Osteoblast (primary cell): ENCODE measurements around the gene ATG14. TPM values are rescaled to one million over a fixed set of nuclear protein-coding genes. Genes with fewer than 3 reads are reported as not detected.

Source experiments
- DNase-seq: peaks from one replicate; pipeline ENCODE4 v3.0.0; 2011; ENCODE audit warnings: low spot score, mixed read lengths; ENCODE audit not compliant: insufficient read length; ENCODE audit errors: missing footprints
- H2AFZ ChIP-seq: 2 replicates; pipeline ENCODE4 v1.6.0; 2011; ENCODE audit warnings: mild to moderate bottlenecking, low read length
- H3K27ac ChIP-seq: 2 replicates; pipeline ENCODE4 v1.5.1; 2011; ENCODE audit warnings: mild to moderate bottlenecking, low read depth, low read length, moderate library complexity
- H3K27me3 ChIP-seq: 2 replicates; pipeline ENCODE4 v1.6.0; 2012; ENCODE audit warnings: mild to moderate bottlenecking, control low read depth, inconsistent platforms, low read length, moderate library complexity; ENCODE audit not compliant: insufficient read depth
- H3K36me3 ChIP-seq: 2 replicates; pipeline ENCODE4 v1.5.1; 2011; ENCODE audit warnings: mild to moderate bottlenecking, low read length, control low read depth, moderate library complexity; ENCODE audit not compliant: insufficient read depth
- H3K4me1 ChIP-seq: 2 replicates; pipeline ENCODE4 v1.5.1; 2011; ENCODE audit warnings: mild to moderate bottlenecking, low read length, control low read depth, moderate library complexity; ENCODE audit not compliant: insufficient read depth
- H3K4me2 ChIP-seq: 2 replicates; pipeline ENCODE4 v1.6.0; 2011; ENCODE audit warnings: mild to moderate bottlenecking, low read length; ENCODE audit not compliant: insufficient read depth
- H3K4me3 ChIP-seq: fragments of 200-600 bp; sonication (generic); 3 replicates; pipeline ENCODE4 v1.5.1; 2012; ENCODE audit warnings: mild to moderate bottlenecking, low read length, inconsistent platforms; ENCODE audit not compliant: insufficient read depth
- H3K79me2 ChIP-seq: 2 replicates; pipeline ENCODE4 v1.6.0; 2012; ENCODE audit warnings: mild to moderate bottlenecking, low read length, control low read depth, inconsistent platforms; ENCODE audit not compliant: insufficient read depth
- H3K9me3 ChIP-seq: 2 replicates; pipeline ENCODE4 v1.5.1; 2011; ENCODE audit warnings: low read depth, low read length, control low read depth
- H4K20me1 ChIP-seq: 2 replicates; pipeline ENCODE4 v1.6.0; 2012; ENCODE audit warnings: mild to moderate bottlenecking, low read length, control low read depth; ENCODE audit not compliant: insufficient read depth
- total RNA-seq: library from RNA; depleted of rRNA; stranded (reverse); fragments of >200 nt; gene quantifications from 2 replicates; pipeline ENCODE4 v1.2.3, GENCODE V29; 2012
- TF ChIP-seq, protein P1 (sequence below): IDR thresholded peaks from 2 replicates; pipeline ENCODE4 v1.5.1; 2011; ENCODE audit warnings: mild to moderate bottlenecking, low read depth, low read length, moderate library complexity; ENCODE audit errors: extremely low read depth

ATG14 gene
- total RNA-seq, 1 donor = 21.7 TPM

DNA sequence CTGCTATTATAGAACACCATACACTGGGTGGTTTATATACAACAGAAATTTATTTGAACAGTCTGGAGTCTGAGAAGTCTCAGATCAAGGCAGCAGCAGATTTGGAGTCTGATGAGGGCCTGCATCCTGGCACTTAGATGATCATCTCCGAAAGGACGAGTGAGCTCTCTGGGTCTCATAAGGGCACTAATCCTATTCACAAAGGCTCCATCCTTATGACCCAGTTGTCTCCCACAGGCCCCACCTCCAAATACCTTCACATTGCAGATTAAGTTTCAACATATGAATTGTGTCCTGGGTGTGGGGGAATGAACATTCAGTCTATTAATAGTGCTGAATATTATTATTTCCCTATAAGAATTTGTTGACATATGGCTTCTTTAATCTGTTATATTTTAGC lies 86.8 kb downstream of the ATG14 start:
- H3K79me2 ChIP-seq = peaks cover 66% of the 10 kb centered on the region
- H3K4me3 ChIP-seq = no peak overlapping the region
- no peak for DNase-seq
- H2AFZ ChIP-seq = no peak overlapping the region
- no peak overlapping the region for H3K4me2 ChIP-seq
- H3K27ac ChIP-seq = no peak overlapping the region
- H3K9me3 ChIP-seq = no peaks in the 10 kb centered on the region
- H4K20me1 ChIP-seq = peaks cover 21% of the 10 kb centered on the region
- TF ChIP-seq, protein P1, sequence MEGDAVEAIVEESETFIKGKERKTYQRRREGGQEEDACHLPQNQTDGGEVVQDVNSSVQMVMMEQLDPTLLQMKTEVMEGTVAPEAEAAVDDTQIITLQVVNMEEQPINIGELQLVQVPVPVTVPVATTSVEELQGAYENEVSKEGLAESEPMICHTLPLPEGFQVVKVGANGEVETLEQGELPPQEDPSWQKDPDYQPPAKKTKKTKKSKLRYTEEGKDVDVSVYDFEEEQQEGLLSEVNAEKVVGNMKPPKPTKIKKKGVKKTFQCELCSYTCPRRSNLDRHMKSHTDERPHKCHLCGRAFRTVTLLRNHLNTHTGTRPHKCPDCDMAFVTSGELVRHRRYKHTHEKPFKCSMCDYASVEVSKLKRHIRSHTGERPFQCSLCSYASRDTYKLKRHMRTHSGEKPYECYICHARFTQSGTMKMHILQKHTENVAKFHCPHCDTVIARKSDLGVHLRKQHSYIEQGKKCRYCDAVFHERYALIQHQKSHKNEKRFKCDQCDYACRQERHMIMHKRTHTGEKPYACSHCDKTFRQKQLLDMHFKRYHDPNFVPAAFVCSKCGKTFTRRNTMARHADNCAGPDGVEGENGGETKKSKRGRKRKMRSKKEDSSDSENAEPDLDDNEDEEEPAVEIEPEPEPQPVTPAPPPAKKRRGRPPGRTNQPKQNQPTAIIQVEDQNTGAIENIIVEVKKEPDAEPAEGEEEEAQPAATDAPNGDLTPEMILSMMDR = no peak
- peaks cover 11% of the 10 kb centered on the region for H3K4me1 ChIP-seq
- no peaks in the 10 kb centered on the region for H3K27me3 ChIP-seq
- no peaks in the 10 kb centered on the region for H3K36me3 ChIP-seq

DNA sequence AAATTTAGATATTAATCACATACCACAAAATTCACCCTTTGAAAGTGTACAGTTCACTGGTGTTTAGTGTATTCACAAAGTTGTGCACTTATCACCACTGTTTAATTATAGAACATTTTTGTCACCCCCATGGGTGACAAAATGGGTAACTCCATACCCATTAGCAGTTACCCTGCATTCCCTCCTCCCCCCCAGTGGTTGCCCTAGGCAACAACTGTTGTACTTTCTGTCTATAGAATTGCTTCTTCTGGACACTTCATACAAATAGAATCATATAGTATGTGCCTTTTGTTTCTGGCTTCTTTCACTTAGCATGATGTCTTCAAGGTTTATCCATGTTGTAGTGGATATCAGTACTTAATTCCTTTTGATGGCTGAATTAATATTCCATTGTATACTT lies 87.7 kb downstream of the ATG14 start:
- TF ChIP-seq, protein P1 = no peak
- no peaks in the 10 kb centered on the region for H3K36me3 ChIP-seq
- H2AFZ ChIP-seq = no peak overlapping the region
- H3K4me2 ChIP-seq = no peak overlapping the region
- DNase-seq = no peak
- H3K4me3 ChIP-seq = no peak overlapping the region
- H3K27ac ChIP-seq = no peak overlapping the region
- H3K9me3 ChIP-seq = no peaks in the 10 kb centered on the region
- peaks cover 6% of the 10 kb centered on the region for H3K4me1 ChIP-seq
- H3K79me2 ChIP-seq = peaks cover 62% of the 10 kb centered on the region
- peaks cover 16% of the 10 kb centered on the region for H4K20me1 ChIP-seq
- H3K27me3 ChIP-seq = no peaks in the 10 kb centered on the region

DNA sequence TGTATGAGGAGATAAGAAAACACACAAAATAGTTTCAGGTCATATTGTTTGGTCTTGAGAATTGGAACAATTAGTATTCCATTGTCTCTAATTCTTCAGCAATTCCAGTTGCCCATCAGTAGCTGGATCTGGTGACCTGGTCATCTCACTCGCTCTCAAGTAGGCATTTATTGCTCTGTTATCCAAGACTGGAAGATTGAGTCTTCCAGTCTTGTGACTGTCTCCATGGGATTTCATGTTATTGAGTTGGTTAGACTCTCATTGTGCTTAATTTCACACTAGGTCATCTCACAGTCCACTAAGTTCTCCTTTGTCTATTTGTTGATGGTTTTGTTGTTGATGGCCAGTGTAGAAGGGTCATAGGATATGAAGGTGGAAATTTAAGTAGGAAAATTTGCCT lies 92.9 kb downstream of the ATG14 start:
- TF ChIP-seq, protein P1 = no peak
- peaks cover 2% of the 10 kb centered on the region for H4K20me1 ChIP-seq

DNA sequence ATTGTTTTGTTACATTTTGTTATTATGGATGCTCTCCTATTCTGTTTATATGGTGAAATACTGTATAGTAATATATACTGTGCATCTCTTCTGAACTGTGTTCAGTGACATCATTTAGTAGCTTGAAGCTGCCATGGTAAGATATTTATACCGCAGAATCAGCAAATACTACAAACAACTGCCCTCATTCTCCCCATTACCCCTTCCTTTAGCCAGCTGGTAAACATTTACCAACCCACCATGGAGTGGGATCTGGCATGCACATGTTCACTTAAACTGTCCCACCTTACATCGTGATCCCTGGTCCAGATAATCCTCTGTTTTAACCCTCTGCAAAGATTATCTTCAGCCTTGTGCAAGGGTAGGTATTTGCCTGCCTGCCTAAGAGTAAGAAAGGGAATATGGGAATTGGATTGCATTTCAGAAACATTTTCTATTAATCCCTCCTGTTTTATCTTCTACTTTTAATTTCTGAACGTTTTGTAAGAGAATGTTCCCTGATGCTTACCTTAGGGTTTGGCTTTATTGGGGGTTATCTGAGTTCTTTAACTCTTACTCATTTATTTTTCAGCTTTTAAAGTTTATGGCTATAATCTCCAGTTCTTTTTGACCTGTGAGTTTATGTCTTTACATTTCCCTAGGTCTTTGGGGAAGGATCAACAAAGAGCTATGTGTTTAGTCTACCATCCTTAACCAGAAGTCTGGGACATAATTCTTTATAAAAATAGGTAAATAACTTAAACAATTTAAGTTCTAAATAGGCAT lies 93.9 kb downstream of the ATG14 start:
- H2AFZ ChIP-seq = no peak overlapping the region
- peaks cover 47% of the 10 kb centered on the region for H3K79me2 ChIP-seq
- H3K4me1 ChIP-seq = no peaks in the 10 kb centered on the region
- no peak overlapping the region for H3K27ac ChIP-seq
- DNase-seq = no peak
- H3K9me3 ChIP-seq = no peaks in the 10 kb centered on the region
- no peak overlapping the region for H3K4me2 ChIP-seq
- H3K4me3 ChIP-seq = no peak overlapping the region
- no peaks in the 10 kb centered on the region for H3K36me3 ChIP-seq
- TF ChIP-seq, protein P1 = no peak
- no peaks in the 10 kb centered on the region for H3K27me3 ChIP-seq
- peaks cover 2% of the 10 kb centered on the region for H4K20me1 ChIP-seq

More for the DNA sequence above, 92.9 kb downstream of the ATG14 start:
- peaks cover 44% of the 10 kb centered on the region for H3K79me2 ChIP-seq
- no peaks in the 10 kb centered on the region for H3K4me1 ChIP-seq
- no peaks in the 10 kb centered on the region for H3K27me3 ChIP-seq
- no peak overlapping the region for H3K27ac ChIP-seq
- no peak overlapping the region for H2AFZ ChIP-seq
- H3K4me2 ChIP-seq = no peak overlapping the region
- no peaks in the 10 kb centered on the region for H3K9me3 ChIP-seq
- H3K4me3 ChIP-seq = no peak overlapping the region
- no peaks in the 10 kb centered on the region for H3K36me3 ChIP-seq
- no peak for DNase-seq
